Kidney capillary endothelial cell (primary cell): Measurements from ENCODE around the gene NUP210.
"Not testable (repeated sequence)": the region's sequence is repeated elsewhere in the genome, so short reads cannot be mapped to it uniquely, and the experiment has no call there.

ENCODE experiments used
- DNase-seq: peaks from one replicate; pipeline ENCODE4 v3.0.0-alpha.2; 2018; ENCODE audit warnings: low spot score

NUP210 gene

GRCh38 chr3:13429631-13430291 lies 9.6 kb upstream of the NUP210 start:
- no peak for DNase-seq

- DNase-seq = not testable (repeated sequence)
These were observed 8.6 kb upstream of the NUP210 start for GRCh38 chr3:13428678-13429077.

GRCh38 chr3:13427662-13428603 lies 7.8 kb upstream of the NUP210 start:
- no peak for DNase-seq

- no peak for DNase-seq
These were observed 6.5 kb upstream of the NUP210 start for GRCh38 chr3:13426591-13426990.

GRCh38 chr3:13425689-13426088 lies 5.6 kb upstream of the NUP210 start:
- no peak for DNase-seq

GRCh38 chr3:13424865-13425617 lies 4.9 kb upstream of the NUP210 start:
- DNase-seq = no peak

GRCh38 chr3:13424141-13424844 lies 4.2 kb upstream of the NUP210 start:
- no peak for DNase-seq

- peak; percentile 30 for DNase-seq
These were observed 976 bp upstream of the NUP210 start for GRCh38 chr3:13420831-13421765.

GRCh38 chr3:13419505-13420044 lies 547 bp downstream of the NUP210 start:
- no peak for DNase-seq

- DNase-seq = no peak
These were observed 2.8 kb downstream of the NUP210 start for GRCh38 chr3:13417166-13417947.

- no peak for DNase-seq
These were observed 3.9 kb downstream of the NUP210 start for GRCh38 chr3:13415997-13416793.

- DNase-seq = no peak
These were observed 4.7 kb downstream of the NUP210 start for GRCh38 chr3:13415236-13415986.

GRCh38 chr3:13414040-13414729 lies 5.9 kb downstream of the NUP210 start:
- no peak for DNase-seq

GRCh38 chr3:13411186-13411860 lies 8.8 kb downstream of the NUP210 start:
- DNase-seq = no peak

GRCh38 chr3:13408890-13409289 lies 11.2 kb downstream of the NUP210 start:
- no peak for DNase-seq

- DNase-seq = no peak
These were observed 12.2 kb downstream of the NUP210 start for GRCh38 chr3:13407926-13408325.

GRCh38 chr3:13407475-13407874 lies 12.6 kb downstream of the NUP210 start:
- no peak for DNase-seq
